K562 (cell line): ENCODE measurements around the gene RPTOR. TPM values are rescaled to one million over a fixed set of nuclear protein-coding genes. Genes with fewer than 3 reads are reported as not detected.

Experiments
- ASH1L ChIP-seq: fragments of 450-650 bp; IDR thresholded peaks from 2 replicates; pipeline ENCODE4 v1.6.1; 2018; ENCODE audit warnings: borderline replicate concordance, mild to moderate bottlenecking, low read depth; ENCODE audit not compliant: partially characterized antibody
- CBX3 ChIP-seq, 2 experiments: IDR thresholded peaks; 1 replicate in 1 of 2; 2 replicates in 1 of 2; pipeline ENCODE4 v1.6.1; 2012; ENCODE audit warnings: inconsistent platforms in 2 of 2, low read length in 2 of 2, borderline replicate concordance in 1 of 2, control low read depth in 1 of 2
- CBX8 ChIP-seq: fragments of 200-600 bp; sonication (generic); IDR thresholded peaks from 2 replicates; pipeline ENCODE4 v1.6.1; 2012; ENCODE audit warnings: borderline replicate concordance, mixed run types, low read depth, mild to moderate bottlenecking, moderate library complexity, mixed read lengths, low read length, control low read depth, inconsistent platforms; ENCODE audit not compliant: poor library complexity, severe bottlenecking; ENCODE audit errors: extremely low read depth
- CHAMP1 ChIP-seq: fragments of 450-650 bp; IDR thresholded peaks from 2 replicates; pipeline ENCODE4 v1.6.1; 2016; ENCODE audit warnings: mild to moderate bottlenecking
- CREB3 ChIP-seq: fragments of 450-650 bp; conservative IDR thresholded peaks from 2 replicates; pipeline ENCODE4 v1.6.1; 2016; ENCODE audit warnings: missing genetic modification characterization, low read depth, mild to moderate bottlenecking, missing compliant biosample characterization, moderate library complexity
- DMBX1 ChIP-seq: fragments of 250-450 bp; sonication (Bioruptor Pico); IDR thresholded peaks from 2 replicates; pipeline ENCODE4 v1.8.0; 2022; ENCODE audit warnings: inconsistent platforms, mild to moderate bottlenecking, moderate library complexity, borderline replicate concordance
- ELK1 ChIP-seq: sonication (generic); formaldehyde crosslinking; IDR thresholded peaks from 2 replicates; pipeline ENCODE4 v1.8.1; 2022; ENCODE audit warnings: missing genetic modification reagents
- ESRRA ChIP-seq: fragments of 450-650 bp; IDR thresholded peaks from 2 replicates; pipeline ENCODE4 v1.6.1; 2014; ENCODE audit warnings: low read depth, mild to moderate bottlenecking, moderate library complexity, borderline replicate concordance
- FOSL1 ChIP-seq: fragments of 200-800 bp; sonication (Bioruptor generic); conservative IDR thresholded peaks from 2 replicates; pipeline ENCODE4 v1.6.1; 2016; ENCODE audit warnings: missing genetic modification characterization, missing compliant biosample characterization
- GABPB2 ChIP-seq: fragments of 250-450 bp; sonication (Bioruptor Pico); conservative IDR thresholded peaks from 2 replicates; pipeline ENCODE4 v1.5.1; 2021; ENCODE audit warnings: mild to moderate bottlenecking
- HIVEP1 ChIP-seq: fragments of 250-450 bp; sonication (Bioruptor Pico); IDR thresholded peaks from 2 replicates; pipeline ENCODE4 v1.4.0; 2020; ENCODE audit warnings: mild to moderate bottlenecking
- MTA2 ChIP-seq: fragments of 450-650 bp; IDR thresholded peaks from 2 replicates; pipeline ENCODE4 v1.6.1; 2016; ENCODE audit warnings: low read depth
- NELFE ChIP-seq: IDR thresholded peaks from 2 replicates; pipeline ENCODE4 v1.6.1; 2011; ENCODE audit warnings: mild to moderate bottlenecking; ENCODE audit not compliant: insufficient read depth, insufficient read length
- NFRKB ChIP-seq: fragments of 450-650 bp; IDR thresholded peaks from 2 replicates; pipeline ENCODE4 v1.6.1; 2016; ENCODE audit warnings: low read depth
- SMAD4 ChIP-seq: fragments of 250-450 bp; sonication (Bioruptor Pico); conservative IDR thresholded peaks from 2 replicates; pipeline ENCODE4 v1.8.0; 2021; ENCODE audit warnings: inconsistent platforms, mild to moderate bottlenecking, moderate library complexity
- SMARCA4 ChIP-seq: fragments of 450-650 bp; IDR thresholded peaks from 2 replicates; pipeline ENCODE4 v1.6.1; 2016
- SMARCB1 ChIP-seq: IDR thresholded peaks from 2 replicates; pipeline ENCODE4 v1.6.1; 2011; ENCODE audit warnings: improper control_type of control experiment, low read depth; ENCODE audit not compliant: insufficient read length
- ZBTB9 ChIP-seq: fragments of 450-650 bp; formaldehyde crosslinking; IDR thresholded peaks from 2 replicates; pipeline ENCODE4 v1.4.0; 2020; ENCODE audit warnings: mild to moderate bottlenecking, moderate library complexity
- ZC3H8 ChIP-seq: fragments of 450-650 bp; IDR thresholded peaks from 2 replicates; pipeline ENCODE4 v1.6.1; 2017
- ZNF707 ChIP-seq: fragments of 250-450 bp; sonication (Bioruptor Pico); conservative IDR thresholded peaks from 2 replicates; pipeline ENCODE4 v1.8.0; 2022; ENCODE audit warnings: inconsistent platforms, mild to moderate bottlenecking, moderate library complexity
- polyA plus RNA-seq, 8 experiments: library from polyadenylated mRNA; depleted of rRNA in 4 of 8; stranded (reverse) in 5 of 8; unstranded in 3 of 8; fragments of >200 nt; fragmentation: Nextera tagmentation in 2 of 8; fragmentation: Illumina TruSeq in 1 of 8; extraction: Ambion mirVana in 2 of 8; extraction: Trizol in 1 of 8; gene quantifications; 2 replicates each; pipeline versions ENCODE4 v1.2.1 to v1.2.3, GENCODE V29; 2011 to 2014; ENCODE audit warnings: inconsistent platforms in 1 of 8, missing spikeins in 1 of 8
- total RNA-seq, 7 experiments: library from RNA; depleted of rRNA in 6 of 7; stranded (reverse); fragments of >200 nt in 6 of 7; fragmentation: Illumina TruSeq in 2 of 7; extraction: Trizol in 2 of 7; gene quantifications; 2 replicates each; pipeline versions ENCODE4 v1.2.1 to v1.2.3, GENCODE V29; 2011 to 2021; ENCODE audit warnings: low replicate concordance in 1 of 7

The RPTOR gene
- total and polyA plus RNA-seq, 9 of the 15 experiments (the other 6 are each of a cell fraction or from before 2014, with no cell fraction given), result 0.24 to 54.1 (median 10.2) TPM

- TF ChIP-seq CREB3 (tag), result no peak
- TF ChIP-seq ESRRA, result peak; percentile 82; the same call in 1 of the 2 replicates
- TF ChIP-seq ZNF707 (CRISPR knock-in tag), result no peak
- TF ChIP-seq SMARCA4, result peak; percentile 69; the same call in 1 of the 2 replicates
- no peak for TF ChIP-seq CBX3 (IDR thresholded peaks at IDR 0.05; ENCODE audit: borderline replicate concordance in 1 of 2, low read length in 2 of 2)
- TF ChIP-seq FOSL1 (tag), result 0 out of 2 replicates have a peak, but pooled peaks have one; percentile 26
- no peak for TF ChIP-seq SMARCB1
- peak; percentile 56; the same call in 1 of the 2 replicates for TF ChIP-seq DMBX1 (CRISPR knock-in tag)
- no peak for TF ChIP-seq ASH1L
- no peak for TF ChIP-seq NELFE
- no peak for TF ChIP-seq ZBTB9
- TF ChIP-seq CBX8, result no peak
- TF ChIP-seq NFRKB, result peak; percentile 26; the same call in 1 of the 2 replicates
- TF ChIP-seq ZC3H8, result no peak
- peak; percentile 73; the same call in 1 of the 2 replicates for TF ChIP-seq SMAD4 (CRISPR knock-in tag)
- 0 out of 2 replicates have a peak, but pooled peaks have one; percentile 23 for TF ChIP-seq MTA2
- no peak for TF ChIP-seq CHAMP1
- no peak for TF ChIP-seq HIVEP1 (CRISPR knock-in tag)
- TF ChIP-seq GABPB2, result no peak
- TF ChIP-seq ELK1 (CRISPR knock-in tag), result no peak
These were observed 211.2 kb downstream of the RPTOR start (continued) for GRCh38 chr17:80755650-80756405.
